Colonic mucosa (tissue), 4 donors: Measurements from ENCODE around the gene PHF23. TPM values are rescaled to one million over a fixed set of nuclear protein-coding genes. Genes with fewer than 3 reads are reported as not detected.
A peak's percentile ranks its signal among the peaks of the same experiment; 100 is the strongest.

Experiments used
- DNase-seq: peaks from one replicate; pipeline ENCODE4 v3.0.0-alpha.2; 2020
- H3K27ac ChIP-seq: fragments of 200-600 bp; one replicate; pipeline ENCODE4 v1.8.0; 2021
- H3K27me3 ChIP-seq: fragments of 200-600 bp; one replicate; pipeline ENCODE4 v1.8.0; 2021
- H3K36me3 ChIP-seq: fragments of 200-600 bp; one replicate; pipeline ENCODE4 v1.8.0; 2021
- H3K4me1 ChIP-seq: fragments of 200-600 bp; one replicate; pipeline ENCODE4 v1.8.0; 2021; ENCODE audit warnings: mild to moderate bottlenecking
- H3K4me3 ChIP-seq: fragments of 200-600 bp; one replicate; pipeline ENCODE4 v1.8.0; 2021
- H3K9ac ChIP-seq, 2 donors: one replicate each; pipeline ENCODE4 v1.7.0; 2013; ENCODE audit warnings: control low read depth in 2 of 2, low read depth in 2 of 2, low read length in 2 of 2
- H3K9me3 ChIP-seq: fragments of 200-600 bp; one replicate; pipeline ENCODE4 v1.8.0; 2021
- CTCF ChIP-seq: fragments of 200-600 bp; IDR thresholded peaks from one replicate; pipeline ENCODE4 v1.8.0; 2022; ENCODE audit warnings: antibody characterized with exemption, mild to moderate bottlenecking
- intact Hi-C: fragments of 100-400 bp; cut with DNase I; formaldehyde crosslinking; loops from one replicate; pipeline ENCODE4 v1.14.1; 2022
- total RNA-seq, 2 donors: library from RNA; stranded (reverse); fragmentation: NEBNext Ultra II Directional in 1 of 2; extraction: Animal tissue kit (Norgen Biotek cat#: 25700) in 1 of 2; gene quantifications; one replicate each; pipeline ENCODE4 v1.2.1, GENCODE V29; 2021
- donor health status: healthy.
- donor health status: DM: no; HTN: no; CAD: no.
- donor health status: DM: no; HTN: no; CAD: no.

Gene PHF23
- total RNA-seq, 2 donors from 2014 or later, result 29.8 to 38.6 TPM

GRCh38 chr17:7260651-7261378 is 21.6 kb upstream of the PHF23 start:
- TF ChIP-seq CTCF, result no peak
- peak overlapping the region; percentile 93 for H3K27ac ChIP-seq
- no peaks in the 10 kb centered on the region for H3K9me3 ChIP-seq
- peak; percentile 86 for DNase-seq
- intact Hi-C loops, result loop anchor here (5.0 kb wide), 1 partner anchor 36 kb away; no protein-coding TSS in a partner anchor
- H3K4me3 ChIP-seq, result peak overlapping the region; percentile 77
- no peaks in the 10 kb centered on the region for H3K4me1 ChIP-seq
- H3K27me3 ChIP-seq, result no peaks in the 10 kb centered on the region
- H3K36me3 ChIP-seq, result no peaks in the 10 kb centered on the region
- peak overlapping the region; percentile 80 to 96 for H3K9ac ChIP-seq

- H3K9me3 ChIP-seq, result no peaks in the 10 kb centered on the region
- peak overlapping the region; percentile 77 for H3K4me3 ChIP-seq
- H3K36me3 ChIP-seq, result no peaks in the 10 kb centered on the region
- no peak for DNase-seq
- peak overlapping the region; percentile 80 to 96 for H3K9ac ChIP-seq
- H3K27me3 ChIP-seq, result no peaks in the 10 kb centered on the region
- no peak for TF ChIP-seq CTCF
- intact Hi-C loops, result loop anchor here (5.0 kb wide), 1 partner anchor 37 kb away; no protein-coding TSS in a partner anchor
- peak overlapping the region; percentile 93 for H3K27ac ChIP-seq
- H3K4me1 ChIP-seq, result no peaks in the 10 kb centered on the region
Measured at GRCh38 chr17:7260151-7260550, 20.9 kb upstream of the PHF23 start.

- Histone ChIP-seq H3K36me3 (peaks cover 4% of the 10 kb centered on the region), H3K9me3 (no peaks in the 10 kb centered on the region), H3K27ac (peak overlapping the region; percentile 93), H3K4me3 (peak overlapping the region; percentile 77), H3K9ac (peak overlapping the region; percentile 13 to 96), H3K27me3 (no peaks in the 10 kb centered on the region), H3K4me1 (no peaks in the 10 kb centered on the region)
- DNase-seq, result no peak
- TF ChIP-seq CTCF, result no peak
- intact Hi-C loops, result no loop called here
Measured at GRCh38 chr17:7259555-7259889, 20.3 kb upstream of the PHF23 start.

GRCh38 chr17:7258731-7259554 is 19.7 kb upstream of the PHF23 start:
- H3K4me1 ChIP-seq, result no peaks in the 10 kb centered on the region
- no peaks in the 10 kb centered on the region for H3K9me3 ChIP-seq
- no peaks in the 10 kb centered on the region for H3K27me3 ChIP-seq
- peak; percentile 86 for DNase-seq
- peak overlapping the region; percentile 93 for H3K27ac ChIP-seq
- H3K36me3 ChIP-seq, result peaks cover 4% of the 10 kb centered on the region
- TF ChIP-seq CTCF, result no peak
- intact Hi-C loops, result no loop called here
- H3K9ac ChIP-seq, result peak overlapping the region; percentile 13 to 96
- no peak overlapping the region for H3K4me3 ChIP-seq

- Histone ChIP-seq H3K4me3 (no peak overlapping the region), H3K36me3 (peaks cover 4% of the 10 kb centered on the region), H3K9me3 (no peaks in the 10 kb centered on the region), H3K27me3 (no peaks in the 10 kb centered on the region), H3K4me1 (peaks cover 5% of the 10 kb centered on the region), H3K27ac (peak overlapping the region; percentile 93), H3K9ac (peak overlapping the region in 1 of 2 donors; percentile 35)
- DNase-seq, result no peak
- intact Hi-C loops, result no loop called here
- no peak for TF ChIP-seq CTCF
Measured at GRCh38 chr17:7256766-7257456, 17.7 kb upstream of the PHF23 start.
